Stimulated activated CD8-positive, alpha-beta memory T cell treated with anti-CD3 and anti-CD28 coated beads, Interleukin-4, amount 100 ng/mL, for 48 hours (primary cell): Measurements from ENCODE around the gene SF3B3.
"Not testable (repeated sequence)": the region's sequence is repeated elsewhere in the genome, so short reads cannot be mapped to it uniquely, and the experiment has no call there.

Experiments
- DNase-seq: peaks from one replicate; pipeline ENCODE4 v3.0.0-alpha.2; 2020

The SF3B3 gene

GRCh38 chr16:70569752-70570151 lies 46.1 kb downstream of the SF3B3 start:
- DNase-seq: peak; percentile 21

- DNase-seq: no peak
Measured at GRCh38 chr16:70570967-70571570, 47.5 kb downstream of the SF3B3 start.

DNA sequence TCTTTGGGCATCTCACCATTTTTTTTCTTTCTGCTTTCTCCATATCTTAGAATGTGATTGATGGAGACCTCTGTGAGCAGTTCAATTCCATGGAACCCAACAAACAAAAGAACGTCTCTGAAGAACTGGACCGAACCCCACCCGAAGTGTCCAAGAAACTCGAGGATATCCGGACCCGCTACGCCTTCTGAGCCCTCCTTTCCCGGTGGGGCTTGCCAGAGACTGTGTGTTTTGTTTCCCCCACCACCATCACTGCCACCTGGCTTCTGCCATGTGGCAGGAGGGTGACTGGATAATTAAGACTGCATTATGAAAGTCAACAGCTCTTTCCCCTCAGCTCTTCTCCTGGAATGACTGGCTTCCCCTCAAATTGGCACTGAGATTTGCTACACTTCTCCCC lies 48.0 kb downstream of the SF3B3 start:
- no peak for DNase-seq

DNA sequence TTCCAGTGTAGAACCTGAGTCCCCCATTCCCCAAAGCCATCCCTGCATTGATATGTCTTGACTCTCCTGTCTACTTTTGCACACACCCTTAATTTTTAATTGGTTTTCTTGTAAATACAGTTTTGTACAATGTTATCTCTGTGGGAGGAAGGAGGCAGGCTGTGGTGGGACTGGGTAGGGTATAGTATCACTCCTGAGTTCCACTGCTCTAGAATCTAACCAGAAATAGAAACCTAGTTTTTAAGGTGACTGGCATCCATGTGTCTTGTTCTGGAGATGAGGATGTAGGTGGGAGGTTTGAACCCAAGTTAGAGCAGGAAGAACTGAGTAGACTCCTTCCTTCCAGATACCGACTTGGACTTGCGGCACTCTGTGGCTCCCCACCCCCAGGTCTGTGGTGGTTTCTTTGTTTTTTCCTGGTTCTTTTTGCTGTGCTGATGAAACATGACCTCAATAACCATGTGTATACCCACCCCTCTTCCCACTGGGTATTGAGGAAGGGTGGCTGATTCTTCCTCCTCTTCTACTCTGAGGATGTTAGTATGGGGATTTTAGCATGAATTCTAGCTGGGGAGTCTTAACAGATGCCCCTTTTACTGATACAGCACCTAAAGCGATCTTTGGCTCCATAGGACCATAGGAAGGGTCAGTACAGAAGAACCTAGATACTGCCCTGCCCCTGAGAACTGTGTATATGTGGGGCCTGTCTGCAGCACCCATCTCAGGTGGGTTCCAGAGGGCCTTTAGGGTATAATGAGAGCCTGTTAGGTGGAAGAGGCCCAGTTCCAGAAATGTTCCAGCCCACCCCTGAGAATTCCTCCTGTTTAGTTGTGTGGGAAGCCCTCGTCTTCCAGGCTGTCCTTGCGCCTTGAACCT lies 48.7 kb downstream of the SF3B3 start:
- DNase-seq: no peak

DNA sequence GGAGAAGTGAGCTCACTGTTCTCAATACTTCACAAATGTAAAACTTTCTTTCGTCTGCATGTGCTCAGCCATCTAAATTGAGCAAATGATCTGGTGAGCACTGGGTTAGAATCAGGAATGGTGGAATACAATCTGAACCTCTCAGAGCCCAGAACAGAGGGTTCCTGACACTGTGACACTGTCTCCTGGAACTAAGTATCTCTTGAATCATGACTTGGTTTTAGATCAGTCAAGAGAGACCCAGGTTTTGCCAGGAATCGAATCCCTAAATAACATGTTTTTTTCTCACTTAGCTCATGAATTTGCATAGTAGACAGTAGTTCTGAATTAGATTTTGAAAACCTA lies 49.3 kb downstream of the SF3B3 start:
- no peak for DNase-seq

- no peak for DNase-seq
Measured at GRCh38 chr16:70573451-70574121, 50.0 kb downstream of the SF3B3 start.

GRCh38 chr16:70574595-70575271 lies 51.1 kb downstream of the SF3B3 start:
- DNase-seq: no peak

DNA sequence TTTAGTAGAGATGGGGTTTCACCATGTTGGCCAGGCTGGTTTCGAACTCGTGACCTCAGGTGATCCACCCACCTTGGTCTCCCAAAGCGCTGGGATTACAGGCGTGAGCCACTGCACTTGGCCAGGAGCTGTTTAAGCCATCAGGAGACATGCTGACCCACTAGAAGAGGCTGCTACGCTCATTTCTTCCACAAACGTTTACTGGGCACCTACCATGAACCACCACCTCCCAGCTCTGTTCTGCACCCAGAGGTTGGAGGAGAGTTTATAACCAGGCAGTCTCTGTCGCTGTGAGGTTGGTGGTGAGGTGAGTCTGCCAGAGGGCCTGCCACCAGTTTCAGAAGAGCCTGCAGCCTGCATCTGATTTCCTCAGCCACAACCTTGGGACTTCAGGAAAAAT lies 51.8 kb downstream of the SF3B3 start:
- DNase-seq: no peak

DNA sequence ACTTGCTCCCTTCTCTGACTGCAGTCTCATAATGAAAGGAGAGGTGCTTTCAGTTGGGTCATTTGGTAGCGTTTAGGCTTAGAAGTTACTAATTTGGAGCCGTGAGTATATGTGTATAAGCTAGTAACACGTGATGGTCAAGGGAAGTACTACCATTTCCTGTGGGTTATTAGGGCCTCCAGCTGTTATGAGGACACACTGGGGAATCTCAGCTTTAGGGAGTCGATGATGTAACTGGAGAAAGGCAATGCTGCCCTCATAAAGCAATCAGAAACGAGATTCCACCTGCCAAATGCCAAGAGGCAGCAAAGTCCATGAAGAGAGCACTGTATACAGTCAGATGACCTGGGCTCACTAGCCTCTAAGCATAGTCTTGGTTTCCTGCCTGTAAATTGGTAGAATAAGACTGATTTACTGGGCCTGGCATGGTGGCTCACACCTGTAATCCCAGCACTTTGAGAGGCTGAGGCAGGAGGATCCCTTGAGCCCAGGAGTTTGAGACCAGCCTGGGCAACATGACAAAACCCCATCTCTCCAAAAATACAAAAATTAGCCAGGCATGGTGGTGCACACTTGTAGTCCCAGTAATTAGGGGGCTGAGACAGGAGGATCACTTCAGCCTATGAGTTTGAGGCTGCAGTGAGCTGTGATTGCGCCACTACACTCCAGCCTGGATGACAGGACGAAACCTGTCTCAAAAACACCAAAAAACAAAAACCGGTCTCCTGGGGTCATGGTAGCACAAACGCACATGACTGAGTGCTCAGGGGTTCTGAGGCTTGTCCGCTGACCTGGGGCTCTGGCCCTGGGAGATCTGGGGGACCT lies 53.0 kb downstream of the SF3B3 start:
- DNase-seq: no peak

GRCh38 chr16:70577256-70577698 lies 53.7 kb downstream of the SF3B3 start:
- peak; percentile 39 for DNase-seq

- DNase-seq: no peak
Measured at GRCh38 chr16:70578035-70578434, 54.4 kb downstream of the SF3B3 start.

DNA sequence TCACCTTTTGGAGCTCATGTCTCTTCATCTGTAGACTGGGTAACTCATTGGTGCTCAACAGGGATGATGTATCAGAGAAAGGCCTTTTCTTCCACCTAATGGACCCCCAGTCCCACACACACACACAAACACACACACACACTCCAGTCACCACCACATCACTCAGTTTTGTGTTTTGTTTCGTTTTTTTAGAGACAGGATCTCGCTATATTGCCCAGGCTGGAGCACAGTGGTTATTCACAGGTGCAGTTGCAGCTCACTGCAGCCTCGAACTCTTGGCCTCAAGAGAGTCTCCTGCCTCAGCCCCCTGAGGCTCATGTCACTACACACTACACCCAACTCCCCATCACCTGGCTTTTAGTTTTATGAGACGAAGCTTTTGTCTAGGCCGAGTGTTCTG lies 55.6 kb downstream of the SF3B3 start:
- DNase-seq: no peak

DNA sequence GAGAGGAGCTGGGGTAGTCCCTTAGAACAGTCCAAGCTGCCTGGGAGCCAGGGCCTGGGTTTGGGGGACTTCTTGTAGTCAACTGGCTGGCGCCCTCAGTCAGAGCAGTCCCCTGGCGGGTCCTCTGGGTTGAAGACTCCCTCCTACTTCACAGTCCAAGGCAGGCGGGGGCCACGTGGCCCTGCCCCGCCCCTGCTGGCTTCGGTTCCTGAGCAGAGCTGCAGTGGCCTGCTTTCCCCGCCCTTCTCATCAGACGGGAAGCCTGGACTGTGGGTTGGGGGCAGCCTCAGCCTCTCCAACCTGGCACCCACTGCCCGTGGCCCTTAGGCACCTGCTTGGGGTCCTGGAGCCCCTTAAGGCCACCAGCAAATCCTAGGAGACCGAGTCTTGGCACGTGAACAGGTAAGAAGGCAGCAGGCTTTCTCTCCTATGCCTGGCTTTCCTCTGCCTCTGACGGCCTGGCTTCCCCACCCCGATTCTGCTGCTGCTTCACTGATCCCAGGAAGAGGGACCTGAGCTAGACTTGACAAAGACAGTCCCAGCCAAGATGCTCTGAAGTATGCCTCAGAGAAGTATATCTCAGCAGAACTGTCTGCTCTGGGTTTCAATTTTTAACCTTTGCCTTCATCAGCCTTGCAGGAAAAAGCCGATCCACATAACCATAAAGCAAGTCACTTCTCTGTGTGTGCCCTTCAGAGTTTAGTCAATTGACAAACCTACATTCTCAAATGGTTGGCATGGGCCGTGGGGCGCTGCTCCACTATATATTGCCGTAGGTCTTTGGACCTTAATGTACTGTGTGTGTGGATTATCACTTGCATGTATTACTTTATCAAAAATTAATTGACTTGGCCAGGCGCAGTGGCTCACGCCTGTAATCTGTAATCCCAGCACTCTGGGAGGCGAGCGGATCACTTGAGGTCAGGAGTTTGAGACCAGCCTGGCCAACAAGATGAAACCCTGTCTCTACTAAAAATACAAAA lies 56.3 kb downstream of the SF3B3 start:
- no peak for DNase-seq

GRCh38 chr16:70582280-70582978 lies 58.8 kb downstream of the SF3B3 start:
- no peak for DNase-seq

DNA sequence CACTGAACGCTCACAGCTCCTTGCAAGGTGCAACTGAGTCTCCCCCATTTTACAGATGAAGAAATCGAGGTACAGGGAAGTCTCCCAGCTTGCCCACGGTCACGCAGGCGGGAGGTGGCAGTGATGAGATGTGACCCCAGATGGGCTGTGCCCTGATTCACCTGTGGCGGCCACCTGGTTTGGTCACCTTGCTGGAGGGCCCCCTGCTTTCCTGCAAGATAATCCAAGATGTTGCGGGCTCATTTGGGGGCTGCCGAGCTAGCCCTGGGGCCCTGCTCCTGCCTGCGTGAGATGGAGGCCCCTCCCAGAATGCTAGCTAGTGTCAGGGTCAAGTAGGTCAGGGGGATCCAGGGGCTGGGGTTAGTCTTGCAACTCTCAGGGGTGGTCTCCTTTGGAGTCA lies 63.1 kb downstream of the SF3B3 start:
- no peak for DNase-seq

- DNase-seq: no peak
Measured at GRCh38 chr16:70588565-70588964, 64.9 kb downstream of the SF3B3 start.

DNA sequence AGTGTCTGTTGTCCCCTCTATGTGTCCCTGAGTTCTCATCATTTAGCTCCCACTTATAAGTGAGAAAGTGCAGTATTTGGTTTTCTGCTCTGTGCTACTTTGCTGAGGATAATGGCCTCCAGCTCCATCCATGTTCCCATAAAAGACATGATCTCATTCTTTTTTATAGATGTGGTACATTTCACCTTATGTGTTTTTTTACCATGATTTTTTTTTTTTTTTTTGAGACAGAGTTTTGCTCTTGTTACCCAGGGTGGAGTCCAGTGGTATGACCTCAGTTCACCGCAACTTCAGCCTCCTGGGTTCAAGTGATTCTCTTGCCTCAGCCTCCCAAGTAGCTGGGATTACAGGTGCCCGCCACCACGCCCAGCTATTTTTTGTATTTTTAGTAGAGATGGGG lies 65.8 kb downstream of the SF3B3 start:
- not testable (repeated sequence) for DNase-seq

GRCh38 chr16:70589998-70590471 lies 66.4 kb downstream of the SF3B3 start:
- DNase-seq: no peak

GRCh38 chr16:70590722-70591415 lies 67.3 kb downstream of the SF3B3 start:
- DNase-seq: no peak

GRCh38 chr16:70591615-70592014 lies 68.0 kb downstream of the SF3B3 start:
- DNase-seq: no peak
